ENCODE results near the gene CARNS1. TPM values are rescaled to one million over a fixed set of nuclear protein-coding genes. Genes with fewer than 3 reads are reported as not detected.

CARNS1 gene
- total and polyA plus RNA-seq, 9 of the 15 experiments (the other 6 are each of a cell fraction or from before 2014, with no cell fraction given): 0.01 to 0.18 (median 0.06) TPM; not detected in 3

DNA sequence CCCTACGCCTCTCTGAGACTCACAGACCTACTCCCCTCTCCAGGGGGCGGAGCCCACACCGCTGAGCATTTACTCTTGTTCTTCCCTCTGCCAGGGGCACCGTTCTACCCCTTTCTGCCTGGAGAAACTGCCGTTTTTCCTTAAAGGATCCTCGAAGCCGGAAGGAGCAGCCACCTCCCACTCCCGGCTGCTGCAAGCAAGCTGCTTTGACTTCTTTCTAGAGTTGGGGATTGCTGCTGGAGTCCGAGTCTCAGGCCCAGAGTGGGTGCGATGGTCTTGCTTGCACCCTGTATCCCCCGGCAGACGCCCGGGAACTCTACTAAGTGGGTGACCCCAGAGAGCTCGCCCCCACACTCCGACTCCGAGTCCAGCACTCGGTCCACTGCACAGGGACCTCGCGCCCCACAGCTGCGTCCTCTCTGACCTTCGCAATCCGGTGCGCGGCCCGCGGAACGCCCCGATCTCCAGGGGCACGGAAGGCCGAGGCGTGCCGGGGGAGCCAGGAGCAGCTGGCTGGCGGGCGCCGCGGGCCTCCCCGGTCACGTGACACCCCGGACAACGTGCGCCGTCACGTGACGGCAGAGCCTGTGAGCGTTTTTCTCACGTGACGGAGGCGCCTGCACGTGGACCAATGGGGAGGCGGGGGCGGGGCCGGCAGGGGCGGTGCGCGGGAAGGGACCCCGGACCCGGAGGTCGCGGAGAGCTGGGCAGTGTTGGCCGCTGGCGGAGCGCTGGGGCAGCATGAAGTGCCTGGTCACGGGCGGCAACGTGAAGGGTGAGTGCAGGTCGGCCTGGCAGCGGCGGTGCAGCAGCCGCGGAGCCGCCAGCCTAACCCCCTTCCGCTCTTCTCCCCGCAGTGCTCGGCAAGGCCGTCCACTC lies 23.9 kb upstream of the CARNS1 start, which contains the start of gene RAD9A (continued):
- TF ChIP-seq ASH1L (IDR thresholded peaks at IDR 0.05; ENCODE audit: borderline replicate concordance, low read depth, partially characterized antibody) (no peak), FOXK1 (CRISPR knock-in tag; IDR thresholded peaks at IDR 0.05; ENCODE audit: borderline replicate concordance) (no peak), TOE1 (IDR thresholded peaks at IDR 0.05; ENCODE audit: borderline replicate concordance) (peak; percentile 100), TOE1 (CRISPR knock-in tag; IDR thresholded peaks at IDR 0.05; ENCODE audit: borderline replicate concordance, low read depth) (no peak), ZBTB1 (CRISPR knock-in tag; IDR thresholded peaks at IDR 0.05; ENCODE audit: borderline replicate concordance, low read depth) (no peak), NR2F6 (CRISPR knock-in tag; IDR thresholded peaks at IDR 0.05) (no peak), GATA2 (CRISPR knock-in tag; IDR thresholded peaks at IDR 0.05) (no peak), TBP (optimal IDR thresholded peaks at IDR 0.05; ENCODE audit: low read depth, low read length) (peak; percentile 34), MYBL2 (IDR thresholded peaks at IDR 0.05; ENCODE audit: low read depth) (peak; percentile 55; the same call in 1 of the 2 replicates), MYBL2 (CRISPR knock-in tag; IDR thresholded peaks at IDR 0.05; ENCODE audit: borderline replicate concordance) (no peak), CC2D1A (IDR thresholded peaks at IDR 0.05) (no peak), ZNF24 (IDR thresholded peaks at IDR 0.05) (no peak), SNIP1 (IDR thresholded peaks at IDR 0.05; ENCODE audit: low read depth) (no peak), XRCC5 (IDR thresholded peaks at IDR 0.05; ENCODE audit: low read depth, low read length) (0 out of 2 replicates have a peak, but pooled peaks have one; percentile 42), MEF2A (IDR thresholded peaks at IDR 0.05; ENCODE audit: control insufficient read depth, low read depth, low read length) (no peak)
- TF ChIP-seq, protein P1, sequence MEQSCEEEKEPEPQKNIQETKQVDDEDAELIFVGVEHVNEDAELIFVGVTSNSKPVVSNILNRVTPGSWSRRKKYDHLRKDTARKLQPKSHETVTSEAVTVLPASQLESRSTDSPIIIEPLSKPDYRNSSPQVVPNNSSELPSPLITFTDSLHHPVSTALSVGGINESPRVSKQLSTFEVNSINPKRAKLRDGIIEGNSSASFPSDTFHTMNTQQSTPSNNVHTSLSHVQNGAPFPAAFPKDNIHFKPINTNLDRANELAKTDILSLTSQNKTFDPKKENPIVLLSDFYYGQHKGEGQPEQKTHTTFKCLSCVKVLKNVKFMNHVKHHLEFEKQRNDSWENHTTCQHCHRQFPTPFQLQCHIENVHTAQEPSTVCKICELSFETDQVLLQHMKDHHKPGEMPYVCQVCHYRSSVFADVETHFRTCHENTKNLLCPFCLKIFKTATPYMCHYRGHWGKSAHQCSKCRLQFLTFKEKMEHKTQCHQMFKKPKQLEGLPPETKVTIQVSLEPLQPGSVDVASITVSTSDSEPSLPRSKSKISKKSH (CRISPR knock-in tag; IDR thresholded peaks at IDR 0.05): no peak
- TF ChIP-seq, protein P2, sequence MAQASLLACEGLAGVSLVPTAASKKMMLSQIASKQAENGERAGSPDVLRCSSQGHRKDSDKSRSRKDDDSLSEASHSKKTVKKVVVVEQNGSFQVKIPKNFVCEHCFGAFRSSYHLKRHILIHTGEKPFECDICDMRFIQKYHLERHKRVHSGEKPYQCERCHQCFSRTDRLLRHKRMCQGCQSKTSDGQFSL (CRISPR knock-in tag; IDR thresholded peaks at IDR 0.05): peak; percentile 55; the same call in 1 of the 2 replicates
- TF ChIP-seq, protein P2 (tag; IDR thresholded peaks at IDR 0.05): no peak
- TF ChIP-seq, protein P3, sequence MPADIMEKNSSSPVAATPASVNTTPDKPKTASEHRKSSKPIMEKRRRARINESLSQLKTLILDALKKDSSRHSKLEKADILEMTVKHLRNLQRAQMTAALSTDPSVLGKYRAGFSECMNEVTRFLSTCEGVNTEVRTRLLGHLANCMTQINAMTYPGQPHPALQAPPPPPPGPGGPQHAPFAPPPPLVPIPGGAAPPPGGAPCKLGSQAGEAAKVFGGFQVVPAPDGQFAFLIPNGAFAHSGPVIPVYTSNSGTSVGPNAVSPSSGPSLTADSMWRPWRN (IDR thresholded peaks at IDR 0.05; ENCODE audit: low read depth): peak; percentile 46; the same call in 1 of the 2 replicates
- TF ChIP-seq, protein P4, sequence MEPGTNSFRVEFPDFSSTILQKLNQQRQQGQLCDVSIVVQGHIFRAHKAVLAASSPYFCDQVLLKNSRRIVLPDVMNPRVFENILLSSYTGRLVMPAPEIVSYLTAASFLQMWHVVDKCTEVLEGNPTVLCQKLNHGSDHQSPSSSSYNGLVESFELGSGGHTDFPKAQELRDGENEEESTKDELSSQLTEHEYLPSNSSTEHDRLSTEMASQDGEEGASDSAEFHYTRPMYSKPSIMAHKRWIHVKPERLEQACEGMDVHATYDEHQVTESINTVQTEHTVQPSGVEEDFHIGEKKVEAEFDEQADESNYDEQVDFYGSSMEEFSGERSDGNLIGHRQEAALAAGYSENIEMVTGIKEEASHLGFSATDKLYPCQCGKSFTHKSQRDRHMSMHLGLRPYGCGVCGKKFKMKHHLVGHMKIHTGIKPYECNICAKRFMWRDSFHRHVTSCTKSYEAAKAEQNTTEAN (CRISPR knock-in tag; IDR thresholded peaks at IDR 0.05): no peak; the same call in 1 of the 2 replicates

Data from K562 (cell line).